ENCODE results near the gene DDX49. TPM values are rescaled to one million over a fixed set of nuclear protein-coding genes. Genes with fewer than 3 reads are reported as not detected.

The DDX49 gene
- total and polyA plus RNA-seq, 2 of the 4 experiments (the other 2 are of a cell fraction) = 50.9 to 52.1 TPM

DNA sequence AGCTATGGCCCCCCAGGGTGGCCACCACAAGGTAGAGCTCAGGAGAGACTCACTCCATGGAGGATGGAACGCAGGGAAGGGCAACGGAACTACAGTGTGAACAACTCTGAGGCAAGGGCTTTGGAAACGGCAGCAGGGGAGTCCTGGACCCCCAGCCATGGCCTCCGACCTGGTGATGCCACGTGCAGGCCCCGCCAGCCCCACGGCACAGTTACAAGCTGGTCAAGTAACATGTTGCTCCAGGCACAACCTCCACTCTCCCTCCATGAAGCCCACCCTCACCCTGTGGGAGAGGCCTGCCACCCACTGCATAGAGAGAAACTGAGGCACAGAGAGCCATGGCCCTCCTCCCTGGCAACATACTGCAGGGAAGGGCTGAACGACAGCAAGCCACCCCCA, 14.5 kb upstream of the DDX49 start:
- Histone ChIP-seq H4K20me1 (ENCODE audit: insufficient read depth, low read length) (peaks cover 25% of the 10 kb centered on the region), H3K4me1 (ENCODE audit: control insufficient read depth, insufficient read depth, low read length) (no peaks in the 10 kb centered on the region), H3K9me3 (ENCODE audit: control insufficient read depth, insufficient read depth, low read length) (no peaks in the 10 kb centered on the region), H3K14ac (replicated peaks; ENCODE audit: low read depth, low read length) (no peak overlapping the region), H3K18ac (ENCODE audit: low read depth, low read length) (no peak overlapping the region), H3K4me2 (ENCODE audit: low read depth, low read length) (no peak overlapping the region), H3K27ac (ENCODE audit: insufficient read depth, low read length) (no peak overlapping the region), H3K56ac (ENCODE audit: extremely low read depth, insufficient read depth, low read length) (no peak overlapping the region), H2BK15ac (ENCODE audit: low read depth, low read length) (no peak overlapping the region), H2AK9ac (replicated peaks; ENCODE audit: low read depth, low read length, poor library complexity) (peak overlapping the region; percentile 50), H3K36me3 (ENCODE audit: control insufficient read depth, insufficient read depth, low read length) (peaks cover 67% of the 10 kb centered on the region), H4K8ac (ENCODE audit: low read depth in 2 of 2, low read length in 2 of 2) (no peak overlapping the region), H3K9me1 (ENCODE audit: insufficient read depth, low read length) (no peaks in the 10 kb centered on the region), H2AK5ac (ENCODE audit: low read depth, low read length) (no peak overlapping the region), H3K4ac (ENCODE audit: low read depth, low read length) (no peak overlapping the region), H2BK120ac (ENCODE audit: low read depth, low read length) (no peak overlapping the region), H3K9ac (ENCODE audit: low read depth, low read length) (no peak overlapping the region), H2BK20ac (ENCODE audit: low read depth, low read length) (no peak overlapping the region), H3K79me1 (ENCODE audit: low read depth in 1 of 2, low read length in 2 of 2) (peaks cover 2 to 20% of the 10 kb centered on the region in 2 experiments; a peak in 3 of 4 replicates), H4K5ac (ENCODE audit: low read depth, low read length) (no peak overlapping the region), H4K91ac (ENCODE audit: insufficient read depth, low read depth, low read length) (no peak overlapping the region), H3K4me3 (ENCODE audit: insufficient read depth, low read depth, low read length) (no peak overlapping the region), H2BK5ac (ENCODE audit: low read depth, low read length, poor library complexity, severe bottlenecking) (no peak overlapping the region), H3K23ac (ENCODE audit: low read depth, low read length) (no peak overlapping the region), H2AFZ (replicated peaks; ENCODE audit: low read length, poor library complexity) (no peak overlapping the region), H3K27me3 (ENCODE audit: control insufficient read depth, insufficient read depth, low read length) (no peaks in the 10 kb centered on the region)
- no peak for ATAC-seq (ENCODE audit: low read depth)
- ChIA-PET POLR2A (ENCODE audit: unreplicated experiment) (no interaction called here), CTCF (no interaction called here)
- intact Hi-C loops (cut with micrococcal nuclease) = no loop called here
- DNase-seq = no peak
- no peak for TF ChIP-seq RFX5 (IDR thresholded peaks at IDR 0.05; ENCODE audit: low read depth, low read length)
- TF ChIP-seq MXI1 (IDR thresholded peaks at IDR 0.05; ENCODE audit: borderline replicate concordance, low read depth, low read length) = no peak
- no peak for TF ChIP-seq RAD21 (IDR thresholded peaks at IDR 0.05; ENCODE audit: low read length)
- no peak for TF ChIP-seq FOS (IDR thresholded peaks at IDR 0.05; ENCODE audit: low read depth, low read length)
- no peak for TF ChIP-seq SMC3 (IDR thresholded peaks at IDR 0.05; ENCODE audit: low read depth, low read length)
- TF ChIP-seq, protein P1, sequence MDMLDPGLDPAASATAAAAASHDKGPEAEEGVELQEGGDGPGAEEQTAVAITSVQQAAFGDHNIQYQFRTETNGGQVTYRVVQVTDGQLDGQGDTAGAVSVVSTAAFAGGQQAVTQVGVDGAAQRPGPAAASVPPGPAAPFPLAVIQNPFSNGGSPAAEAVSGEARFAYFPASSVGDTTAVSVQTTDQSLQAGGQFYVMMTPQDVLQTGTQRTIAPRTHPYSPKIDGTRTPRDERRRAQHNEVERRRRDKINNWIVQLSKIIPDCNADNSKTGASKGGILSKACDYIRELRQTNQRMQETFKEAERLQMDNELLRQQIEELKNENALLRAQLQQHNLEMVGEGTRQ (IDR thresholded peaks at IDR 0.05; ENCODE audit: low read depth, low read length) = no peak
- TF ChIP-seq CHD1 (IDR thresholded peaks at IDR 0.05; ENCODE audit: low read depth, low read length) = no peak
- TF ChIP-seq CEBPB (IDR thresholded peaks at IDR 0.05; ENCODE audit: low read depth, low read length) = no peak
- TF ChIP-seq NFE2L2 (IDR thresholded peaks at IDR 0.05; ENCODE audit: low read depth, low read length) = no peak
- TF ChIP-seq, protein P2, sequence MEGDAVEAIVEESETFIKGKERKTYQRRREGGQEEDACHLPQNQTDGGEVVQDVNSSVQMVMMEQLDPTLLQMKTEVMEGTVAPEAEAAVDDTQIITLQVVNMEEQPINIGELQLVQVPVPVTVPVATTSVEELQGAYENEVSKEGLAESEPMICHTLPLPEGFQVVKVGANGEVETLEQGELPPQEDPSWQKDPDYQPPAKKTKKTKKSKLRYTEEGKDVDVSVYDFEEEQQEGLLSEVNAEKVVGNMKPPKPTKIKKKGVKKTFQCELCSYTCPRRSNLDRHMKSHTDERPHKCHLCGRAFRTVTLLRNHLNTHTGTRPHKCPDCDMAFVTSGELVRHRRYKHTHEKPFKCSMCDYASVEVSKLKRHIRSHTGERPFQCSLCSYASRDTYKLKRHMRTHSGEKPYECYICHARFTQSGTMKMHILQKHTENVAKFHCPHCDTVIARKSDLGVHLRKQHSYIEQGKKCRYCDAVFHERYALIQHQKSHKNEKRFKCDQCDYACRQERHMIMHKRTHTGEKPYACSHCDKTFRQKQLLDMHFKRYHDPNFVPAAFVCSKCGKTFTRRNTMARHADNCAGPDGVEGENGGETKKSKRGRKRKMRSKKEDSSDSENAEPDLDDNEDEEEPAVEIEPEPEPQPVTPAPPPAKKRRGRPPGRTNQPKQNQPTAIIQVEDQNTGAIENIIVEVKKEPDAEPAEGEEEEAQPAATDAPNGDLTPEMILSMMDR (conservative IDR thresholded peaks at IDR 0.05; ENCODE audit: low read depth, low read length) = no peak
- no peak for TF ChIP-seq RCOR1 (IDR thresholded peaks at IDR 0.05; ENCODE audit: insufficient replicate concordance, low read length)
- no peak for TF ChIP-seq POLR2A (IDR thresholded peaks at IDR 0.05; ENCODE audit: low read depth, low read length)
- no peak for TF ChIP-seq MAZ (IDR thresholded peaks at IDR 0.05; ENCODE audit: borderline replicate concordance, low read depth, low read length)
- TF ChIP-seq, protein P3, sequence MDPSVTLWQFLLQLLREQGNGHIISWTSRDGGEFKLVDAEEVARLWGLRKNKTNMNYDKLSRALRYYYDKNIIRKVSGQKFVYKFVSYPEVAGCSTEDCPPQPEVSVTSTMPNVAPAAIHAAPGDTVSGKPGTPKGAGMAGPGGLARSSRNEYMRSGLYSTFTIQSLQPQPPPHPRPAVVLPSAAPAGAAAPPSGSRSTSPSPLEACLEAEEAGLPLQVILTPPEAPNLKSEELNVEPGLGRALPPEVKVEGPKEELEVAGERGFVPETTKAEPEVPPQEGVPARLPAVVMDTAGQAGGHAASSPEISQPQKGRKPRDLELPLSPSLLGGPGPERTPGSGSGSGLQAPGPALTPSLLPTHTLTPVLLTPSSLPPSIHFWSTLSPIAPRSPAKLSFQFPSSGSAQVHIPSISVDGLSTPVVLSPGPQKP (IDR thresholded peaks at IDR 0.05; ENCODE audit: borderline replicate concordance, low read depth, low read length) = no peak
- no peak for TF ChIP-seq BHLHE40 (IDR thresholded peaks at IDR 0.05; ENCODE audit: low read depth, low read length)
- no TSS peak for BruUV-seq (replicated peaks)
- WGBS, 2 experiments (ENCODE audit: extremely low coverage in 2 of 2, insufficient read length in 1 of 2) = 100% methylated on average over 3 of the region's 8 CpGs; no CpG with 5 or more reads in 1 of the 2 experiments
- dilution Hi-C loops (cut with HindIII; ENCODE audit: low sequenced_read_pairs, unreplicated experiment) = no loop called here
- in situ Hi-C loops (cut with MboI; ENCODE audit: low sequenced_read_pairs) = no loop called here
